Activated CD4-positive, alpha-beta memory T cell treated with anti-CD3 and anti-CD28 coated beads for 36 hours (primary cell): ENCODE measurements around the gene FAS. TPM values are rescaled to one million over a fixed set of nuclear protein-coding genes. Genes with fewer than 3 reads are reported as not detected.
A peak's percentile ranks its signal among the peaks of the same experiment; 100 is the strongest.

Source experiments
- CTCF ChIA-PET: fragments of 350-600 bp; sonication (Branson Sonifier 250); formaldehyde crosslinking; loops from one replicate; lab custom pipeline; 2021; ENCODE audit warnings: antibody characterized with exemption, inconsistent platforms; lab: Charles Lee
- POLR2A ChIA-PET: fragments of 350-600 bp; sonication (Branson Sonifier 250); formaldehyde crosslinking; loops from one replicate; lab custom pipeline; 2021; ENCODE audit warnings: antibody characterized with exemption; lab: Charles Lee
- DNase-seq: peaks from one replicate; pipeline ENCODE4 v3.0.0-alpha.2; 2020
- H3K27ac Mint-ChIP-seq: one replicate; pipeline ENCODE4 v1.8.0; 2021; ENCODE audit warnings: mixed read lengths
- H3K27me3 Mint-ChIP-seq: one replicate; pipeline ENCODE4 v1.8.0; 2021; ENCODE audit warnings: mixed read lengths
- H3K36me3 Mint-ChIP-seq: one replicate; pipeline ENCODE4 v1.8.0; 2021; ENCODE audit warnings: mixed read lengths
- H3K4me1 Mint-ChIP-seq: one replicate; pipeline ENCODE4 v1.8.0; 2021; ENCODE audit warnings: low read depth, mixed read lengths
- H3K4me3 Mint-ChIP-seq: one replicate; pipeline ENCODE4 v1.8.0; 2021; ENCODE audit warnings: mild to moderate bottlenecking, mixed read lengths
- H3K9me3 Mint-ChIP-seq: one replicate; pipeline ENCODE4 v1.8.0; 2021; ENCODE audit warnings: mixed read lengths
- intact Hi-C: fragments of 100-400 bp; cut with micrococcal nuclease; formaldehyde crosslinking; loops from one replicate; pipeline ENCODE4 v1.15.1; 2023
- total RNA-seq, 2 experiments: library from RNA; stranded (reverse); gene quantifications; one replicate each; pipeline ENCODE4 v1.2.3, GENCODE V29; 2021

The FAS gene
- total RNA-seq, 2 experiments from 2014 or later = 62.2 to 63.5 TPM

GRCh38 chr10:88983206-88983605 lies 7.4 kb upstream of the FAS start:
- Mint-ChIP-seq H3K27ac (no peak overlapping the region), H3K4me1 (peaks cover 42% of the 10 kb centered on the region), H3K36me3 (peaks cover 4% of the 10 kb centered on the region), H3K9me3 (peaks cover 3% of the 10 kb centered on the region), H3K27me3 (no peaks in the 10 kb centered on the region), H3K4me3 (no peak overlapping the region)
- CTCF ChIA-PET = interaction anchor here (1.2 kb wide), 1 partner anchor 47 kb away, joined by 3 read pairs; no protein-coding TSS in a partner anchor
- POLR2A ChIA-PET = interaction anchor here (1.4 kb wide), 1 partner anchor 8 kb away, joined by 5 read pairs; the partner anchor contains the start of gene FAS
- no peak for DNase-seq
- intact Hi-C loops = no loop called here

- H3K36me3 Mint-ChIP-seq = peaks cover 4% of the 10 kb centered on the region
- POLR2A ChIA-PET = no interaction called here
- DNase-seq = no peak
- H3K27ac Mint-ChIP-seq = no peak overlapping the region
- CTCF ChIA-PET = interaction anchor here (0.8 kb wide), 1 partner anchor 12 kb away, joined by 3 read pairs; no protein-coding TSS in a partner anchor
- peaks cover 3% of the 10 kb centered on the region for H3K9me3 Mint-ChIP-seq
- no peak overlapping the region for H3K4me3 Mint-ChIP-seq
- peaks cover 48% of the 10 kb centered on the region for H3K4me1 Mint-ChIP-seq
- intact Hi-C loops = no loop called here
- H3K27me3 Mint-ChIP-seq = no peaks in the 10 kb centered on the region
Measured at GRCh38 chr10:88983939-88984338, 6.7 kb upstream of the FAS start.

- no peaks in the 10 kb centered on the region for H3K27me3 Mint-ChIP-seq
- CTCF ChIA-PET = interaction anchor here (0.6 to 0.8 kb wide), 2 partner anchors 12 to 233 kb away, joined by 3 to 4 read pairs; no protein-coding TSS in a partner anchor
- intact Hi-C loops = no loop called here
- peaks cover 50% of the 10 kb centered on the region for H3K4me1 Mint-ChIP-seq
- POLR2A ChIA-PET = no interaction called here
- no peak overlapping the region for H3K4me3 Mint-ChIP-seq
- H3K36me3 Mint-ChIP-seq = peaks cover 4% of the 10 kb centered on the region
- peak overlapping the region; percentile 8 for H3K27ac Mint-ChIP-seq
- H3K9me3 Mint-ChIP-seq = peaks cover 3% of the 10 kb centered on the region
- DNase-seq = no peak
Measured at GRCh38 chr10:88984525-88984924, 6.1 kb upstream of the FAS start.

- H3K36me3 Mint-ChIP-seq = peaks cover 14% of the 10 kb centered on the region
- peak overlapping the region; percentile 64 for H3K27ac Mint-ChIP-seq
- CTCF ChIA-PET = interaction anchor here (0.6 to 5.8 kb wide), 28 partner anchors 8 to 231 kb away, joined by 3 to 89 read pairs (median 4); partner anchors contain the start of gene CH25H
- intact Hi-C loops = loop anchor here (2.0 kb wide), 1 partner anchor 16 kb away; no protein-coding TSS in a partner anchor
- POLR2A ChIA-PET = interaction anchor here (0.8 to 1.8 kb wide), 4 partner anchors 9 to 26 kb away, joined by 3 to 9 read pairs (median 4); no protein-coding TSS in a partner anchor
- no peaks in the 10 kb centered on the region for H3K27me3 Mint-ChIP-seq
- no peak for DNase-seq
- peaks cover 3% of the 10 kb centered on the region for H3K9me3 Mint-ChIP-seq
- no peak overlapping the region for H3K4me3 Mint-ChIP-seq
- H3K4me1 Mint-ChIP-seq = peaks cover 60% of the 10 kb centered on the region
Measured at GRCh38 chr10:88986549-88987242, 3.9 kb upstream of the FAS start.

- H3K9me3 Mint-ChIP-seq = peaks cover 3% of the 10 kb centered on the region
- DNase-seq = peak; percentile 49
- H3K27me3 Mint-ChIP-seq = no peaks in the 10 kb centered on the region
- peaks cover 20% of the 10 kb centered on the region for H3K36me3 Mint-ChIP-seq
- H3K27ac Mint-ChIP-seq = peak overlapping the region; percentile 74
- intact Hi-C loops = loop anchor here (2.0 kb wide), 1 partner anchor 16 kb away; no protein-coding TSS in a partner anchor
- H3K4me3 Mint-ChIP-seq = peak overlapping the region; percentile 14
- H3K4me1 Mint-ChIP-seq = peaks cover 64% of the 10 kb centered on the region
- CTCF ChIA-PET = interaction anchor here (0.6 to 5.8 kb wide), 26 partner anchors 8 to 230 kb away, joined by 3 to 89 read pairs (median 4); partner anchors contain the start of gene CH25H
- POLR2A ChIA-PET = interaction anchor here (0.8 to 1.8 kb wide), 4 partner anchors 9 to 27 kb away, joined by 3 to 9 read pairs (median 4); no protein-coding TSS in a partner anchor
Measured at GRCh38 chr10:88987243-88987725, 3.3 kb upstream of the FAS start.

GRCh38 chr10:88987840-88988239 lies 2.8 kb upstream of the FAS start:
- ChIA-PET POLR2A (interaction anchor here (1.0 to 1.8 kb wide), 3 partner anchors 8 to 16 kb away, joined by 3 to 9 read pairs (median 5); no protein-coding TSS in a partner anchor), CTCF (interaction anchor here (0.7 to 5.8 kb wide), 17 partner anchors 8 to 230 kb away, joined by 3 to 89 read pairs (median 5); partner anchors contain the start of gene CH25H)
- Mint-ChIP-seq H3K4me1 (peaks cover 68% of the 10 kb centered on the region), H3K36me3 (peaks cover 23% of the 10 kb centered on the region), H3K4me3 (no peak overlapping the region), H3K9me3 (peaks cover 3% of the 10 kb centered on the region), H3K27me3 (no peaks in the 10 kb centered on the region), H3K27ac (peak overlapping the region; percentile 74)
- no peak for DNase-seq
- intact Hi-C loops = loop anchor here (2.0 kb wide), 1 partner anchor 15 kb away; no protein-coding TSS in a partner anchor

GRCh38 chr10:88989423-88989822 lies 1.2 kb upstream of the FAS start:
- CTCF ChIA-PET = interaction anchor here (0.8 to 5.8 kb wide), 6 partner anchors 12 to 154 kb away, joined by 3 to 89 read pairs (median 8); no protein-coding TSS in a partner anchor
- Mint-ChIP-seq H3K36me3 (peaks cover 30% of the 10 kb centered on the region), H3K27ac (peak overlapping the region; percentile 96), H3K4me1 (peaks cover 67% of the 10 kb centered on the region), H3K27me3 (no peaks in the 10 kb centered on the region), H3K9me3 (peaks cover 3% of the 10 kb centered on the region), H3K4me3 (peak overlapping the region; percentile 86)
- intact Hi-C loops = no loop called here
- POLR2A ChIA-PET = interaction anchor here (1.2 to 4.8 kb wide), 7 partner anchors 12 to 105 kb away, joined by 3 to 122 read pairs (median 4); no protein-coding TSS in a partner anchor
- no peak for DNase-seq

- ChIA-PET CTCF (interaction anchor here (0.8 to 5.8 kb wide), 13 partner anchors 10 to 342 kb away, joined by 3 to 89 read pairs (median 5); partner anchors contain the start of gene CH25H), POLR2A (interaction anchor here (0.6 to 4.8 kb wide), 18 partner anchors 9 to 217 kb away, joined by 3 to 122 read pairs (median 4); partner anchors contain the start of genes CH25H and STAMBPL1)
- intact Hi-C loops = loop anchor here (1.0 to 10.0 kb wide), 9 partner anchors 15 to 1127 kb away; partner anchors contain the start of genes IFIT5, KLLN, PTEN and STAMBPL1
- no peaks in the 10 kb centered on the region for H3K27me3 Mint-ChIP-seq
- peaks cover 64% of the 10 kb centered on the region for H3K4me1 Mint-ChIP-seq
- no peak for DNase-seq
- H3K27ac Mint-ChIP-seq = peak overlapping the region; percentile 96
- H3K9me3 Mint-ChIP-seq = peaks cover 3% of the 10 kb centered on the region
- H3K4me3 Mint-ChIP-seq = peak overlapping the region; percentile 86
- H3K36me3 Mint-ChIP-seq = peaks cover 30% of the 10 kb centered on the region
Measured at GRCh38 chr10:88989824-88990383, 694 bp upstream of the FAS start.

- POLR2A ChIA-PET = interaction anchor here (0.7 to 4.8 kb wide), 15 partner anchors 9 to 226 kb away, joined by 3 to 122 read pairs (median 4); partner anchors contain the start of gene CH25H
- intact Hi-C loops = loop anchor here (1.0 to 10.0 kb wide), 8 partner anchors 10 to 1129 kb away; partner anchors contain the start of genes IFIT5, KLLN, PTEN and STAMBPL1
- peaks cover 68% of the 10 kb centered on the region for H3K4me1 Mint-ChIP-seq
- peaks cover 34% of the 10 kb centered on the region for H3K36me3 Mint-ChIP-seq
- H3K9me3 Mint-ChIP-seq = peaks cover 3% of the 10 kb centered on the region
- H3K27ac Mint-ChIP-seq = peak overlapping the region; percentile 96
- CTCF ChIA-PET = interaction anchor here (1.0 to 5.8 kb wide), 10 partner anchors 10 to 341 kb away, joined by 3 to 89 read pairs (median 8); partner anchors contain the start of gene CH25H
- H3K27me3 Mint-ChIP-seq = no peaks in the 10 kb centered on the region
- peak overlapping the region; percentile 86 for H3K4me3 Mint-ChIP-seq
- DNase-seq = peak; percentile 90
Measured at GRCh38 chr10:88991161-88991898, 732 bp downstream of the FAS start.

- ChIA-PET CTCF (interaction anchor here (1.1 to 5.8 kb wide), 7 partner anchors 9 to 226 kb away, joined by 3 to 89 read pairs (median 8); partner anchors contain the start of gene CH25H), POLR2A (interaction anchor here (0.7 to 4.8 kb wide), 7 partner anchors 9 to 226 kb away, joined by 3 to 122 read pairs (median 5); no protein-coding TSS in a partner anchor)
- Mint-ChIP-seq H3K4me1 (peaks cover 70% of the 10 kb centered on the region), H3K4me3 (peak overlapping the region; percentile 86), H3K27me3 (no peaks in the 10 kb centered on the region), H3K27ac (peak overlapping the region; percentile 96), H3K9me3 (no peaks in the 10 kb centered on the region), H3K36me3 (peaks cover 30% of the 10 kb centered on the region)
- intact Hi-C loops = loop anchor here (1.0 to 10.0 kb wide), 8 partner anchors 9 to 1129 kb away; partner anchors contain the start of genes IFIT5, KLLN, PTEN and STAMBPL1
- no peak for DNase-seq
Measured at GRCh38 chr10:88991899-88992320, 1.3 kb downstream of the FAS start.
